Naive thymus-derived CD8-positive, alpha-beta T cell (primary cell): Measurements from ENCODE around the gene DBT. TPM values are rescaled to one million over a fixed set of nuclear protein-coding genes. Genes with fewer than 3 reads are reported as not detected.
A peak's percentile ranks its signal among the peaks of the same experiment; 100 is the strongest.
"Not testable (repeated sequence)": the region's sequence is repeated elsewhere in the genome, so short reads cannot be mapped to it uniquely, and the experiment has no call there.

Experiments
- ATAC-seq, 2 donors: fragments of 150-1000 bp; cut with Tn5 transposase in 1 of 2; sonication (Bioruptor Pico), chemical (Tn5 transposase) in 1 of 2; 1 replicate in 1 of 2; 2 replicates in 1 of 2; pipeline ENCODE4 v1.10.0; 2021; ENCODE audit warnings: mild to moderate bottlenecking in 2 of 2, moderate library complexity in 2 of 2
- POLR2A ChIA-PET: fragments of 350-600 bp; sonication (Branson Sonifier 250); formaldehyde crosslinking; loops from one replicate; lab custom pipeline; 2021; ENCODE audit warnings: antibody characterized with exemption; lab: Charles Lee
- DNase-seq, 10 donors: peaks; one replicate each; pipeline versions ENCODE4 v3.0.0 to v3.0.0-alpha.2; 2020 to 2022
- H3K27ac Mint-ChIP-seq, 10 donors: one replicate each; pipeline ENCODE4 v1.8.0; 2020 to 2022; ENCODE audit warnings: mild to moderate bottlenecking in 10 of 10, mixed read lengths in 10 of 10, moderate library complexity in 4 of 10, inconsistent platforms in 1 of 10
- H3K27me3 Mint-ChIP-seq, 5 donors: one replicate each; pipeline ENCODE4 v1.8.0; 2021 to 2022; ENCODE audit warnings: mixed read lengths in 5 of 5
- H3K36me3 Mint-ChIP-seq, 3 donors: one replicate each; pipeline ENCODE4 v1.8.0; 2020 to 2022; ENCODE audit warnings: mixed read lengths in 3 of 3, mild to moderate bottlenecking in 2 of 3, inconsistent platforms in 1 of 3
- H3K4me1 Mint-ChIP-seq, 4 donors: one replicate each; pipeline ENCODE4 v1.8.0; 2021 to 2022; ENCODE audit warnings: mixed read lengths in 4 of 4
- H3K4me3 Mint-ChIP-seq, 10 donors: one replicate each; pipeline ENCODE4 v1.8.0; 2020 to 2022; ENCODE audit warnings: mild to moderate bottlenecking in 10 of 10, mixed read lengths in 10 of 10, moderate library complexity in 6 of 10, inconsistent platforms in 1 of 10
- H3K9me3 Mint-ChIP-seq, 9 donors: one replicate each; pipeline ENCODE4 v1.8.0; 2020 to 2022; ENCODE audit warnings: mixed read lengths in 9 of 9, mild to moderate bottlenecking in 3 of 9, inconsistent platforms in 1 of 9, moderate library complexity in 1 of 9
- polyA plus RNA-seq, 3 donors: library from polyadenylated mRNA; unstranded; fragments of 300-500 nt; fragmentation: Illumina TruSeq; gene quantifications; one replicate each; pipeline ENCODE4 v1.2.3, GENCODE V29; 2021
- total RNA-seq, 8 experiments: library from RNA in 2 of 8; stranded (reverse) in 2 of 8; gene quantifications; one replicate each; pipeline ENCODE4 v1.2.3 and lab custom pipeline; 2021 to 2026

Gene DBT
- total and polyA plus RNA-seq, 5 experiments from 2014 or later, result 5.2 to 16.5 (median 7.2) TPM

GRCh38 chr1:100219457-100219856 lies 30.2 kb downstream of the DBT start:
- no peak for ATAC-seq
- H3K4me3 Mint-ChIP-seq, result peak overlapping the region in 1 of 10 donors; percentile 36
- DNase-seq, result peak in 1 of 10 donors; percentile 1

GRCh38 chr1:100217834-100218233 lies 31.8 kb downstream of the DBT start:
- ATAC-seq (no peak), DNase-seq (no peak)
- POLR2A ChIA-PET, result no interaction called here
- Mint-ChIP-seq H3K27ac (peak overlapping the region in 3 of 10 donors; percentile 19 to 64 (median 57)), H3K4me1 (peaks cover 0 to 9% (median 4%) of the 10 kb centered on the region in 4 donors), H3K4me3 (no peak overlapping the region), H3K36me3 (peaks cover 4 to 51% (median 23%) of the 10 kb centered on the region in 3 donors), H3K9me3 (no peaks in the 10 kb centered on the region), H3K27me3 (no peaks in the 10 kb centered on the region)

More at GRCh38 chr1:100219457-100219856, 30.2 kb downstream of the DBT start:
- POLR2A ChIA-PET, result interaction anchor here (1.0 kb wide), 1 partner anchor 236 kb away, joined by 4 read pairs; no protein-coding TSS in a partner anchor
- H3K4me1 Mint-ChIP-seq, result peaks cover 0 to 9% (median 4%) of the 10 kb centered on the region in 4 donors
- H3K36me3 Mint-ChIP-seq, result peaks cover 4 to 45% (median 23%) of the 10 kb centered on the region in 3 donors
- H3K27me3 Mint-ChIP-seq, result no peaks in the 10 kb centered on the region
- H3K27ac Mint-ChIP-seq, result peak overlapping the region in 3 of 10 donors; percentile 35 to 72 (median 38)
- no peaks in the 10 kb centered on the region for H3K9me3 Mint-ChIP-seq

GRCh38 chr1:100215101-100215500 lies 34.5 kb downstream of the DBT start:
- Mint-ChIP-seq H3K4me1 (peaks cover 0 to 8% (median 4%) of the 10 kb centered on the region in 4 donors), H3K27ac (no peak overlapping the region), H3K9me3 (no peaks in the 10 kb centered on the region), H3K4me3 (no peak overlapping the region), H3K27me3 (no peaks in the 10 kb centered on the region), H3K36me3 (peaks cover under 1 to 71% (median 28%) of the 10 kb centered on the region in 3 donors)
- ATAC-seq (no peak), DNase-seq (no peak)
- POLR2A ChIA-PET, result no interaction called here

GRCh38 chr1:100213141-100213540 lies 36.5 kb downstream of the DBT start:
- no peaks in the 10 kb centered on the region for H3K9me3 Mint-ChIP-seq
- H3K27me3 Mint-ChIP-seq, result no peaks in the 10 kb centered on the region
- H3K4me1 Mint-ChIP-seq, result peaks cover 0 to 3% (median 0%) of the 10 kb centered on the region in 4 donors
- no peak for ATAC-seq
- H3K27ac Mint-ChIP-seq, result no peak overlapping the region
- POLR2A ChIA-PET, result no interaction called here
- H3K4me3 Mint-ChIP-seq, result no peak overlapping the region
- no peak for DNase-seq
- H3K36me3 Mint-ChIP-seq, result peaks cover 0 to 83% (median 24%) of the 10 kb centered on the region in 3 donors

- Mint-ChIP-seq H3K27me3 (no peaks in the 10 kb centered on the region), H3K9me3 (peaks cover 0 to 13% (median 6%) of the 10 kb centered on the region in 9 donors), H3K36me3 (peaks cover 24 to 85% (median 58%) of the 10 kb centered on the region in 3 donors), H3K4me1 (peaks cover 0 to 8% (median 6%) of the 10 kb centered on the region in 4 donors), H3K4me3 (no peak overlapping the region), H3K27ac (peak overlapping the region in 1 of 10 donors; percentile 29)
- POLR2A ChIA-PET, result no interaction called here
- ATAC-seq, result no peak
- no peak for DNase-seq
Observed at GRCh38 chr1:100206301-100206700, 43.3 kb downstream of the DBT start.

GRCh38 chr1:100205593-100205992 lies 44.0 kb downstream of the DBT start:
- H3K4me3 Mint-ChIP-seq, DNase-seq, H3K27me3 Mint-ChIP-seq, ATAC-seq, POLR2A ChIA-PET: not testable (repeated sequence)
- H3K27ac Mint-ChIP-seq, result peak overlapping the region in 1 of 10 donors; percentile 74
- peaks cover 29 to 85% (median 65%) of the 10 kb centered on the region in 3 donors for H3K36me3 Mint-ChIP-seq
- peaks cover 0 to 12% (median 6%) of the 10 kb centered on the region in 4 donors for H3K4me1 Mint-ChIP-seq
- H3K9me3 Mint-ChIP-seq, result peaks cover 0 to 13% (median 6%) of the 10 kb centered on the region in 9 donors

GRCh38 chr1:100205103-100205502 lies 44.5 kb downstream of the DBT start:
- ATAC-seq, H3K27me3 Mint-ChIP-seq, H3K27ac Mint-ChIP-seq, H3K4me3 Mint-ChIP-seq, POLR2A ChIA-PET, DNase-seq: not testable (repeated sequence)
- peaks cover 0 to 12% (median 6%) of the 10 kb centered on the region in 4 donors for H3K4me1 Mint-ChIP-seq
- H3K36me3 Mint-ChIP-seq, result peaks cover 29 to 85% (median 67%) of the 10 kb centered on the region in 3 donors
- H3K9me3 Mint-ChIP-seq, result peaks cover 0 to 13% (median 6%) of the 10 kb centered on the region in 9 donors

GRCh38 chr1:100202703-100203102 lies 46.9 kb downstream of the DBT start:
- H3K27me3 Mint-ChIP-seq, DNase-seq, H3K4me3 Mint-ChIP-seq, ATAC-seq, POLR2A ChIA-PET: not testable (repeated sequence)
- peaks cover 0 to 12% (median 6%) of the 10 kb centered on the region in 4 donors for H3K4me1 Mint-ChIP-seq
- peak overlapping the region in 3 of 10 donors; percentile 30 to 49 (median 32) for H3K27ac Mint-ChIP-seq
- peaks cover 0 to 13% (median 6%) of the 10 kb centered on the region in 9 donors for H3K9me3 Mint-ChIP-seq
- H3K36me3 Mint-ChIP-seq, result peaks cover 29 to 88% (median 74%) of the 10 kb centered on the region in 3 donors

- ATAC-seq, H3K4me3 Mint-ChIP-seq, DNase-seq, POLR2A ChIA-PET, H3K27me3 Mint-ChIP-seq, H3K27ac Mint-ChIP-seq, H3K9me3 Mint-ChIP-seq: not testable (repeated sequence)
- Mint-ChIP-seq H3K36me3 (peaks cover 27 to 90% (median 79%) of the 10 kb centered on the region in 3 donors), H3K4me1 (peaks cover 0 to 14% (median 6%) of the 10 kb centered on the region in 4 donors)
Observed at GRCh38 chr1:100200060-100200459, 49.6 kb downstream of the DBT start.

- ATAC-seq (no peak), DNase-seq (no peak)
- no peaks in the 10 kb centered on the region for H3K27me3 Mint-ChIP-seq
- POLR2A ChIA-PET, result no interaction called here
- no peaks in the 10 kb centered on the region for H3K9me3 Mint-ChIP-seq
- no peak overlapping the region for H3K27ac Mint-ChIP-seq
- peaks cover 22 to 87% (median 68%) of the 10 kb centered on the region in 3 donors for H3K36me3 Mint-ChIP-seq
- peaks cover 0 to 14% (median 4%) of the 10 kb centered on the region in 4 donors for H3K4me1 Mint-ChIP-seq
- no peak overlapping the region for H3K4me3 Mint-ChIP-seq
Observed at GRCh38 chr1:100198596-100198995, 51.0 kb downstream of the DBT start.

- no peak overlapping the region for H3K27ac Mint-ChIP-seq
- POLR2A ChIA-PET, result no interaction called here
- peaks cover 0 to 19% (median 13%) of the 10 kb centered on the region in 3 donors for H3K36me3 Mint-ChIP-seq
- H3K27me3 Mint-ChIP-seq, result no peaks in the 10 kb centered on the region
- no peak for DNase-seq
- no peak for ATAC-seq
- peaks cover 0 to 5% (median 0%) of the 10 kb centered on the region in 9 donors for H3K9me3 Mint-ChIP-seq
- H3K4me3 Mint-ChIP-seq, result no peak overlapping the region
- H3K4me1 Mint-ChIP-seq, result peaks cover 0 to 4% (median under 1%) of the 10 kb centered on the region in 4 donors
Observed at GRCh38 chr1:100188617-100189016, 61.0 kb downstream of the DBT start.

GRCh38 chr1:100187912-100188311 lies 61.7 kb downstream of the DBT start:
- Mint-ChIP-seq H3K27me3 (no peaks in the 10 kb centered on the region), H3K4me1 (peaks cover 0 to 4% (median under 1%) of the 10 kb centered on the region in 4 donors)
- POLR2A ChIA-PET, result no interaction called here

GRCh38 chr1:100184536-100184935 lies 65.1 kb downstream of the DBT start:
- ATAC-seq (no peak), DNase-seq (peak in 1 of 10 donors; percentile 1)
- POLR2A ChIA-PET, result no interaction called here

More at GRCh38 chr1:100187912-100188311, 61.7 kb downstream of the DBT start:
- H3K27ac Mint-ChIP-seq, result no peak overlapping the region
- H3K36me3 Mint-ChIP-seq, result peaks cover 0 to 18% (median 13%) of the 10 kb centered on the region in 3 donors
- no peak for ATAC-seq
- H3K9me3 Mint-ChIP-seq, result peaks cover 0 to 5% (median 0%) of the 10 kb centered on the region in 9 donors
- no peak overlapping the region for H3K4me3 Mint-ChIP-seq
- DNase-seq, result no peak

More at GRCh38 chr1:100184536-100184935, 65.1 kb downstream of the DBT start:
- Mint-ChIP-seq H3K4me1 (peaks cover 0 to 4% (median 0%) of the 10 kb centered on the region in 4 donors), H3K4me3 (no peak overlapping the region), H3K27me3 (no peaks in the 10 kb centered on the region), H3K9me3 (peaks cover 2 to 10% (median 7%) of the 10 kb centered on the region in 9 donors), H3K27ac (no peak overlapping the region), H3K36me3 (peaks cover 0 to 13% (median 4%) of the 10 kb centered on the region in 3 donors)
